ENCODE measurements around the gene GNE.
"Not testable (repeated sequence)": the region's sequence is repeated elsewhere in the genome, so short reads cannot be mapped to it uniquely, and the experiment has no call there.

The GNE gene, protein sequence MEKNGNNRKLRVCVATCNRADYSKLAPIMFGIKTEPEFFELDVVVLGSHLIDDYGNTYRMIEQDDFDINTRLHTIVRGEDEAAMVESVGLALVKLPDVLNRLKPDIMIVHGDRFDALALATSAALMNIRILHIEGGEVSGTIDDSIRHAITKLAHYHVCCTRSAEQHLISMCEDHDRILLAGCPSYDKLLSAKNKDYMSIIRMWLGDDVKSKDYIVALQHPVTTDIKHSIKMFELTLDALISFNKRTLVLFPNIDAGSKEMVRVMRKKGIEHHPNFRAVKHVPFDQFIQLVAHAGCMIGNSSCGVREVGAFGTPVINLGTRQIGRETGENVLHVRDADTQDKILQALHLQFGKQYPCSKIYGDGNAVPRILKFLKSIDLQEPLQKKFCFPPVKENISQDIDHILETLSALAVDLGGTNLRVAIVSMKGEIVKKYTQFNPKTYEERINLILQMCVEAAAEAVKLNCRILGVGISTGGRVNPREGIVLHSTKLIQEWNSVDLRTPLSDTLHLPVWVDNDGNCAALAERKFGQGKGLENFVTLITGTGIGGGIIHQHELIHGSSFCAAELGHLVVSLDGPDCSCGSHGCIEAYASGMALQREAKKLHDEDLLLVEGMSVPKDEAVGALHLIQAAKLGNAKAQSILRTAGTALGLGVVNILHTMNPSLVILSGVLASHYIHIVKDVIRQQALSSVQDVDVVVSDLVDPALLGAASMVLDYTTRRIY
- 50.2 to 52.4 reads per million in 2 experiments for total RNA-seq

DNA sequence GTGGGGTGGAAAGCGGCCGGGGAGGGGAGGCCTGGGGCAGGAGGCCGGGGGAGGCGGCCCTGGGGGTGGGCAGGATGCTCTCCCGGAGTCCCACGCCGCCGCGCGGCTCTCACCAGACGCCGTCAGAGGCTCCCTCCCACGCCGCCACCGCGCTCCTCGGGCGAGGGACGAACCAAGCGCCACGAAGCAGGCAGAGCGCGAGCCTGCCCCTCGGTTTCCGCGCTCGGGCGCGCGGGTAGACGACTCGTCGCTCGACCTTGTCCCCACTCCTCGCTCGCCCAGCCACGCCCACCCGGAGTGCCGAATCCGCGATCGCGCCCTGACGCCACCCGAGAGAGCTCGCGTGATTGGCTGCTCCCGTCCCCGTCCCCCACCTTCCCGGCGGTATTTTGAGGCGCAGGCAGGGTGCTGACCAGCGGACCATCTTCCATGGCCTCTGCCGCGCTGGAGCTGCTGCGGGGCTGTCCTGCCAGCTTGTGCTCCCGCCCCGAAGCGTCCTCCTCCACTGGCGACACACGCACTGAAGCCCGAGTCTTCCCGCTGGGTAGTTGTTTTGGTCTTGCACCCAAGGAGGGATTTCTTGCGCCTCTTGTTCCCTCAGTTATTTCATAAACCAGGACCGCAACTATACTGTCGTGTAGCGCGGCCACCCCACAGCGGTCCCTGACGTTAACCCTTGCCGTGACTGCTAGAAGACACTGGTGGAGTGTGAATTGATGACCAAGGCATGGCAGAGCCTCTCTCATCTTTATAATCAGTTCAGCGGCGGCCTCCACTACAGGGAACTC is at the start of gene GNE:
TSS of gene GNE (minus strand) at position 241 of the 788 bp plus-strand sequence. CDS start 9,093 bp downstream, outside the sequence.
- DNase-seq (ENCODE audit: low read depth) = peak; percentile 96

DNA sequence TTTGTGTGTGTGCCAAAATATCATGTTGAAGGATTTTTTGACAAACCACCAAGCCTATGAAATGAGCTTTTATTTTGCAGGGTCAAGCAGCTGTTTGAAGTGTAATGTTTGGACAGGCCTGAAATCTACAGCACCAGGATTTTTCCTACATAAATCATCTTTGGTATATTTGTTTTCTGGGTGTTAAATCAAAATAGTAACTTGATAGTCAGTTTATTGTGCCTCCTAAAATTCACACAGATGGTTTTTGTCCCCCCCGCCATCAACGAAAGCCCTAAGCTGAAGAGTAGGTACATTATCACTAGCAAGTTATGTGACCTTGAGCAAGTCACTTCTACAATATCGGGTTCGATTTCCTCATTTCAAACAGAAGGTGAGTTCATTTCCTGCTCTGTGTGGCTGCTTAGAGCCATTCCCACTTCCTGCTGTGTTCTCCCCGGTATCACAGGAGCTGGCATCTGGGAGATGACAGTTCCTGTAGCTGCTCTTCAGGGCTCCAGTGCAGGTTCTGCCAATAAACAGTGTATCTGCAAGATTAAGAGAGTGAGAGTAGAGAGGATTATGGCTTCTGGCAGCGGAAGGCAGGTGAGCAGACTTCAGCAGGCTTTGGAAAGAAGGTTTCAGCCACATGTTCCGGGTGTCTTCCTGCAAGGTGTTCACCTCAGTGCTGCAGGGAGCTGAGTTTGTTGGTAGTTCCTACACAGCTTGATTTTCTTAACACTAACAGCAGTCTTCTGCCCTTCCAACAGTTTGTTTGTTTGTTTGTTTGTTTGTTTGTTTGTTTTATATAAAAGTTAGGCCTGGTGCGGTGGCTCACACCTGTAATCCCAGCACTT is 48.4 kb upstream of the GNE start:
- no peak for DNase-seq (ENCODE audit: low read depth)

DNA sequence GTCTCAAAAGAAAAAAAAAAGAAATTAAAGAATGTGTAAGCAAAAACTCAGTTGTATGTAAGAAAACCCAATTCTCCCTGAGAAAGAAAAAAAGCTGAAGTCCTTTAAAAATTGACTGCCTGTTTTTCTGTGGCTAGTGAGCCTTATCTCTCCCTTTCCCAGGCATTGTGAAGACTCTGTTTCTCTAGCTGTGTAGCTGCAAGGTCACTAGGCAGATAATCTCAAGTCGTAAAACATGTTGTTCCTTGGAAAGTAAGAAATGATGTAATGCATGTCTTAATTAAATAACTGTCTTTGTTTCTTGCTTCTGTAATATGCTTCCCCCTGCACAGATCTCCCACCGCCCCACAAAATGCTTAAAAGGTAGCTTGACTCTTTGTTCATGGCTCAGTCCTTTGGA is 46.1 kb upstream of the GNE start:
- DNase-seq (ENCODE audit: low read depth) = not testable (repeated sequence)

DNA sequence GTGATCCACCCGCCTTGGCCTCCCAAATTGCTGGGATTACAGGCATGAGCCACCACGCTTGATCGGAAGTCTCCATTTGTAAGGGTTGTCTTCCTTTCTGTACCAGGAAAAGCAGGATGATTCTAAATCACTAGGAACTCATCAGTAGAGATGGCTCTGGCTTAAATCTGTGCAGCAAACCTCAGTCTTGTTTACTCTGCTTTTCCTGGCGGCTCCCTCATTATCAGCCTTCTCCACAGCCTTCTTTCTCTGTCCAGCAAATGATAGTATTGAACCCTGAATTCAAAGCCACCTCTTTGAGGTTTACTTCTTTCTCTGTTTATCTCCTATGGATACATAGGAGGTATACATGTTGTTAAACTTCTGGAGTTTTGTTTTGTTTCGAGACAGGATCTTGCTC is 43.0 kb upstream of the GNE start:
- DNase-seq (ENCODE audit: low read depth) = no peak

DNA sequence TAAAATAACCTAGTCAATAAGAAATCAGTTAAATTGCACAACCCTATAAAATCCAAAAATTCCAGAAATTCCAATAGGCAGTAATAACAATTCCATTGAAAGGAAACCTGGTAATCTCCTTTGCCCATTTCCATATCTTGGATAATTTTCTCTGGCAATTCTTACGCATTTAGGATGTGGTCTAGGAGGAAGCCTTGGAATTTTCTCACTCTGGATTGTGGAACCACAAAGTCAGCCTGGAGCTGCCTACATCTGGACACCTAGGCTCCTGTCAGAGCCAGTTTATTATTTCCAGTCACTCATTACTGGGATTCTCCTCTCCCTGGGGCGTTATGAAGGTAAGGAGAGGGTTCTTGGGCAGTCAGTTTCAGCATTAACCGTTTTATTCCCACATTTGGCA is 40.3 kb upstream of the GNE start:
- no peak for DNase-seq (ENCODE audit: low read depth)

DNA sequence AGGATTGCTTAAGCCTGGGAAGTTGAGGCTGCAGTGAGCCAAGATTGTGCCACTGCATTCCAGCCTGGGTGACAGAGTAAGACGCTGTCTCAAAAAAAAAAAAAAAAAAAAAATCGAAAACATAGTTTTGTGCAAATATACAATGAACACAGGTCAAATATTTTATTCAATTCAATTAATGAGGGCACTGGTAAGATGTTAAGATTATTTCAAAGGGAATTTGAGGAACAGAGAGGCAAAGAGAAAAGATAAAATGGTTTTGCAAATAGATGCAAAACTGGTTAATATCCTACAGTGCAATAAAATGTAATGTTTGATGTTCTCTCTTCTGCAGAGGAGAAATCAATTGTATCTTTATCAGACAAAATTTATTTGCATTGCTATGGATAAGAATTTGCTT is 39.5 kb upstream of the GNE start:
- DNase-seq (ENCODE audit: low read depth) = no peak

DNA sequence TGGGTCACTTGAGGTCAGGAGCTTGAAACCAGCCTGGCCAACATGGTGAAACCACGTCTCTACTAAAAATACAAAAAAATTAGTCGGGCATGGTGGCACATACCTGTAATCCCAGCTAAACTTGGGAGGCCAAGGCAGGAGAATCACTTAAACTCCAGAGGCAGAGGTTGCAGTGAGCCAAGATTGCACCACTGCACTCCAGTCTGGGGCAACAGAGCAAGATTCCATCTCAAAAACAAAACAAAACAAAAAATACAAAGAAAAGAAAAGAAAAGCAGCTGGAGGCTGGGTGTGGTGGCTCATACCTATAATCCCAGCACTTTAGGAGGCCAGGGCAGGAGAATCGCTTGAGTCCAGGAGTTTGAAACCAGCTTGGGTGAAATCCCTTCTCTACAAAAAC is 36.7 kb upstream of the GNE start:
- not testable (repeated sequence) for DNase-seq (ENCODE audit: low read depth)

DNA sequence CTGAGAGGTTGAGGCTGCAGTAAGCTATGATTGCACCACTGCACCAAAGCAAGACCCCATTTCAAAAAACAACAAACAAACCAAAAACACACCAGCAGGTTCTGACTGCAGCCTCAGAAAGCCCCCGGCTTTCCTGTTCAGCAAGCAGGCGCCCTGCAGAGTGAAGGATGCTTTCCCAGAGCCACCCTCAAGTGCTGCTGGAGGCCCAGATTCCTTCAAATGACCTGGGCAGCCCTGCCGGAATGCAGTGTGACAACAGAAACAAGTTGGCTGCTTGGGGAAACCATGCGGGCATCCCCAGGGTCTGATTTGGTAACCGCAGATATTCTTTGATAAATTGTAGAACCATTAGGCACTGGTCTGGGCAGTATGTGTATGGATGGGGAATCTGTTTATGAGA is 35.7 kb upstream of the GNE start:
- DNase-seq (ENCODE audit: low read depth) = no peak

DNA sequence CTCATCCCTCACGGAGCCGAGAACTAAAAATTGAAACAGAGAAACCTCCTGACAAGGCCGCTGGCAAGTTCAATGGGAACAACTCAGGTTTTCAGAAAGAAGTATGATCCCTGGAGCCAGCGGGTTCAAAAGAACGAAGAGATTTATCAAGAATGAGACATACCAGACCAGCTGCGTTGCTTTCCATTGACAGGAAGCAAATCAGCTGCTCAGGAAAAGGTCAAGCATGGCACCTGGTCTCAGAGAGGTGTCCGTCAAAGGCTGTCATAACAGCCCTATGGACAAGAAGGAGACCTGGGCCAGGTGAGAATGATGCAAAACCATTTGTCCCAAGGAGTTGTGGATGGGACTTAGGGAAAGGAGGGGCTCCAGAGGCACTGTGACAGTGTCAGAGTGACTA is 34.9 kb upstream of the GNE start:
- no peak for DNase-seq (ENCODE audit: low read depth)

DNA sequence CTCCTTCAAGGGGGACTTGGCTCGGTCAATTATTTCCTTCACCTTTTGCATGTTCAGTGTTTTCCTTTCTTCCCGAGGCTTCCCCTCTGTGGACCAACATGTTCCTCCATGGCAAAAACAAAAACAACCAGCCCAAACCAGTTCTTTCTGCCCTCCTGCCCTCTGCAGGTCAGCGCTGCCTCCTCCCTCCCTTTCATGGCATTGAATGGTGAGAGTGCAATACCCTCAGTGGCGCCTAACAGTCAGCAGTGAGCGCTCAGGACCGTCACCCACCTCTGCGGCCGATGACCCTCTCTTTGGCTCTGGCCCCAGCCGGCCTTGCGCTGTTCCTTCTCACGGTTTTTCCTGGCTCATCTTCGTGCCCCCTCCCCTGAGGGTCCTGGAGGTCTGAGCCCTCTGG is 34.4 kb upstream of the GNE start:
- no peak for DNase-seq (ENCODE audit: low read depth)

DNA sequence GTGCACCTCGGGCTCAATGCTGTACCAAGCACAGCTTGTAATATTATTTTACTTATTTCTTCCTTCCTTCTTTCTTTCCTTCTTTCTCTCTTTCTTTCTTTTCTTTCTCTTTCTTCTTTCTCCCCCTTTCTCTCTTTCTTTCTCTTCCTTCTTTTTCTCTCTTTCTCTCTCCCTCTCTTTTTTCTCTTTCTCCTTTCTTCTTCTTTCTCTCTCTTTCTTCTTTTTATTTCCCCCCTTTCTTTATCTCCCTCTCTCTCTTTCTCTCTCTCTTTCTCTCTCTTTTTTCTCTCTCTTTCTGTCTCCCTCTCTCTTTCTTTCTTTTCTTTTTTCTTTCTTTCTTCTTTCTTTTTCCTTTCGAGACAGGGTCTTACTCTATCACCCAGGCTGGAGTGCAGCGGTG is 32.7 kb upstream of the GNE start:
- no peak for DNase-seq (ENCODE audit: low read depth)

DNA sequence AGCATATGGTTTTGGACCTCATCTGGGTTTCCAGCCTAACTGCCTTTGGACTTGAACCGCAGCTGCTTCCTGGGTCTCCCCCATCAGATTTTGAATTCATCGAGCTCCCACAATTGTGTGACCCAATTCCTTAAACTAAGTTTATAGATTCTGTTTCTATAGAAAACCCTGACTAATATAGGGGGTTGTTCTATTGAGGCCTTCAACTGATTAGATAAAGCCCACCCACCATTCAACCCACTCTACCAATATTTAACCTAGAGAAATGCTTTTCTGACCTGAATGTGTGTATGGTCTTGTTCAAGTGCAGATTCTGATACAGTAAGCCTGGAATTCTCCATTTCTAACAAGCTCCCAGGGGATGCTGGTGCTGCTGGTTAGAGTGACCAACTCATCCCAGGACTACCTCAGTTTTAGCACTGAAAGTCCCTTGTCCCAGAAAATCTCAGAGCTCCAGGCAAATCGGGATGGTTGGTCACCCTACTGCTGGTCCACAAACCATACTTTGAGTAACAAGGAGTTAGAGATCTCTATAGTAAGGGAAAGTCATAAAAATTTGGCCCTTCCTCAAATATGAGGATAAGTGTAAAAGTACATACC is 31.7 kb upstream of the GNE start:
- DNase-seq (ENCODE audit: low read depth) = no peak

DNA sequence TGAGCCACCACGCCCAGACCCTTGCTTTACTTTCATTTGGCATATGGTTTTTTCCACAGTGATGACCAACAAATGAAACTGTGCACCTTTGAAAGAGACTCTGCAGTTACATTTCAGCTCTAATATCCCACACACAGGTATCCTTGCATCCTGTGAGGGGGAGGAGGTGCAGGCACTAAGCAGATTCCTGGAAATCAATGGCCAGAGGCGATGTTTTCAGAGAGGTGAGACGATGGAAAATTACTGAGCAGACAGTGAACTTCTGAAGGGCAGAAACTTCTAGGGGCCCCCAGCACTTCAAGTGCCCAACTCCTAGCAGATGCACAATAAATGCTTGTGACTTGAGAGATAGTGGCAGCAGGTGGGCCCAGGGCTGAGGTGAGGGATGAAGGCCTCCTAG is 29.8 kb upstream of the GNE start:
- DNase-seq (ENCODE audit: low read depth) = no peak

DNA sequence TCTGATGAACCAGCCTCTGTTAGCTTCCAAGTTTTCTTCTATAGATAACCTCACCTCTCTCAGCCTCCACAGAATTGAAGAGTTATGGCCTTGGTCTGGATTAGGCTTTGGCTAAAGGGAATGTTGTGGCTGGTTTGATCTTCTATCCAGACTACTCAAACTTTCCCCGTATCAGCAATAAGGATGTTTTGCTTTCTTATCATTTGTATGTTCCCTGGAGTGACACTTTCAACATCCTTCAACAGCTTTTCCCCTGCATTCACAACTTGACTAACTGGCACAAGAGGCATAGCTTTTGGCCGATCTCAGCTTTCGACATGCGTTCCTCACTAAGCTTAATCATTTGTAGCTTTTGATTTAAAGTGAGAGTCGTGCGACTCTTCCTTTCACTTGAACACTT is 28.1 kb upstream of the GNE start:
- DNase-seq (ENCODE audit: low read depth) = no peak

DNA sequence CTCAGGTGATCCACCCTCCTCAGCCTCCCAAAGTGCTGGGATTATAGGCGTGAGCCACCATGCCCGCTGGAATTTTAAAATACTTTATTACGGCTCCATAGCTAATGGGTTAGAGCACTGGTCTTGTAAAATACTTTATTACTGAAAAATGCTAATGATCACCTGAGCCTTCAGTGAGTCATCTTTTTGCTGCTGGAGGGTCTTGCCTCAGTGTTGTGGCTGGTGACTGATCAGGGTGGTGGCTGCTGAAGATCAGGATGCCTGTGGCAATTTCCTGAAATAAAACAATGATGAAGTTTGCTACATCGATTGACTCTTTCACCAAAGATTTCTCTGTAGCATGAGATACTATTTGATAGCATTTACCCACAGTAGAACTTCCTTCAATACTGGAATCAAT is 26.0 kb upstream of the GNE start:
- DNase-seq (ENCODE audit: low read depth) = no peak

DNA sequence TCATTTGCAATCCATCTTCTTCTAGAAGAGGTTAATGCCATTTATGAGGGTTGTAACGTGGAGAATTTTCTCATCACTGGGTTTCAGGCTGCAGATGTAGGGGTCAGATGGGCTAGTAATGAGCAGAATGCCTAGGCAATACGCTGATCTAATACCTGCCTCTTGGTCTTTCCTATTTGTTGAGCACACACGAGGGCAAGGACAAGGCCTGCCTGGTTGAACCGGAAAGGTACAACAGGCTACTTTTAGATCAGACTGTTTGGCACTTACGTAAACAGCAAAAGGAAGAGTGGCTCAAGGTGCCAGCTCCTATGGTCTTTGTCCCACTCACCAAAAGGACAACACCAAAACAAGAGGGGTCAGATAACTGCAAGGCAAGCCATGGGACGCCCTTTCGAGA is 24.0 kb upstream of the GNE start:
- no peak for DNase-seq (ENCODE audit: low read depth)

DNA sequence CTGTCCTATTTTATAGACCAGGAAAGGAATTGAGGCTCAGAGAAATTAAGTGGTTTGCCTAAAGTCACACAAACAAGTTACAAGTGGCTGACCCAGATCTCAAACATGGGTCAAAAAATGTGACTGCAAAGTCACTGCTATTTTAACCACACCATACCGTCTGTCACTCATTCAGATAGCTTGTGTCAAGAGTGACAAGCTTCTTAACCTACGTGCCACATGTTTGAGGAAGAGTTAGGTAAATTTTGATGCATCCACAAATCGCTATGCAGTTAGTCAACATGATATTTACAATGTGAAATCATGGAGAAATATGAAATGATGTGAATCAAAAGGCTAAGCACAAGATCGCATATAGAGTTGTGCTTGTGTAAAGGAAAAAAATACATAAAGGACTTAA is 22.7 kb upstream of the GNE start:
- no peak for DNase-seq (ENCODE audit: low read depth)

DNA sequence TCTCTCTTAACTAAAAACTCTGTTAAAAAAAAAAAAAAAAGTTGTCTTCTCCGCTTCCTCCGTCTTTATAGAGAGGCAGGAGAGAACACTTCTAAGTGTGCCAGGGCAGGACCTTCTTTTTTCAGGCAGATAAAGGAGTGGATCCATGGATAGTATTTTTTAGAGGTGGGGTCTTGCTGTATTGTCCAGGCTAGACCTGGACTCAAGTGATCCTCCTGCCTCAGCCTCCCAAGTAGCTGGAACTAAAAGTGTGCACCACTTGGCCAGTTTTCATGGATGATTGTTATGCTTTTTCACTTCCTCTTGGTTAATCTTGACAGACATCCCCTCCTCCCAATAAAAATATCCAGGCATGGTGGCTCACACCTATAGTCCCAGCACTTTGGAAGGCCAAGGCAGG is 20.0 kb upstream of the GNE start:
- no peak for DNase-seq (ENCODE audit: low read depth)

DNA sequence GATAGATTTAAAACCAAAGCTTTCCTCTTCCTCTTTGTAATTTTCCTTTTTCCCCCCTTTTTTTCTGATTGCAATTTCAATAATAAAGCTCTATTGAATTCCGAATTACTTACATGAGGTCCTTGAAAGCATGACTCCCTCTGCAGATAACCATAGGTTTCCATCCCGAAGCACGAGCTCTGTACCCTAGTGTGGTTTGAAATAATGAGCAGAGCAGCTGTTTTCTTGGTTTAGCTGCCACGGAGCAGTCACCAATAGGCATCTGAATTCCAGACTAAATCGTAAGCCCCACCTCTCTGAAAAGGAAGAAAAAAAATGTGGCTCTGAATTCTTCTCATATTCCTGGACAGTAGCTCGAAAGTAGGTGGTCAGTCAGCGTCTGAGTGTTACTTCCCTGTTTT is 18.5 kb upstream of the GNE start:
- DNase-seq (ENCODE audit: low read depth) = no peak

DNA sequence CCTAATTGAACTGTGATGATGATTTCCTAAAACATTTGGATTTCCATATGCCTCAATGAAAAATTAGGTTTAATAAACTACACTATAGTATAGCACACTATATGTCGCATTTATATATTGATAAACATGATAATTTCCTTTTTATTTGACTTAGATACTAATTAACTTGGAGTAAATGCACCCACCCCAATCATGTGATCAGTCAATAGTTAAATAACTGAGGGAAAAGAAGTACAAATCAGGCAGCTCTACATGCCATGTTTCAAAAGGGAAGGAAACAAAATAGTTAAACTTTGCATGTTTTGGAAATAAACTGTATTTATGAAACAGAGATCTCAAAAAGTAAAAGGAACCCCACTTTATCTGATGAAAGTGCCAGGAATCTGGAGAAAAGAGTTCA is 18.0 kb upstream of the GNE start:
- DNase-seq (ENCODE audit: low read depth) = no peak

DNA sequence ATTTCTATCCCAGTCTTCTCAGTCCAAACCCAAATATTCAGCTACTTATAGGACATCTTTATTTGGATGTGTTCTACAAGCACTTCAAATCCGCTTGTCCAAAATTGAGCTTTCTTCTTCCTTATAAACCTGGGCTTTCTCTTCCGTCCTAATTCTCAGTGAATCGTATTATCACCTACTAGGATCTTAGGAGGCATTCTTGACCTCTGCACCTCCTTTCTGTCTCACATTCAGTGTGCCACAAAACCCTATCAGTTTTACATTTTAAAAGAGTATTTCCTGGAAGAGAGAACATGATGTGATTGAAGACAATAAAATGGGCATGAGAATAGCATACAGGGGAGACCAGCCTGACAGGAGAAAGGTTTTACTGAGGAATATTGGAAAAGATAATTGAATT is 16.8 kb upstream of the GNE start:
- no peak for DNase-seq (ENCODE audit: low read depth)

Measured in T follicular helper cell (primary cell).